Measurements from ENCODE around the gene SLC15A4.

The SLC15A4 gene

DNA sequence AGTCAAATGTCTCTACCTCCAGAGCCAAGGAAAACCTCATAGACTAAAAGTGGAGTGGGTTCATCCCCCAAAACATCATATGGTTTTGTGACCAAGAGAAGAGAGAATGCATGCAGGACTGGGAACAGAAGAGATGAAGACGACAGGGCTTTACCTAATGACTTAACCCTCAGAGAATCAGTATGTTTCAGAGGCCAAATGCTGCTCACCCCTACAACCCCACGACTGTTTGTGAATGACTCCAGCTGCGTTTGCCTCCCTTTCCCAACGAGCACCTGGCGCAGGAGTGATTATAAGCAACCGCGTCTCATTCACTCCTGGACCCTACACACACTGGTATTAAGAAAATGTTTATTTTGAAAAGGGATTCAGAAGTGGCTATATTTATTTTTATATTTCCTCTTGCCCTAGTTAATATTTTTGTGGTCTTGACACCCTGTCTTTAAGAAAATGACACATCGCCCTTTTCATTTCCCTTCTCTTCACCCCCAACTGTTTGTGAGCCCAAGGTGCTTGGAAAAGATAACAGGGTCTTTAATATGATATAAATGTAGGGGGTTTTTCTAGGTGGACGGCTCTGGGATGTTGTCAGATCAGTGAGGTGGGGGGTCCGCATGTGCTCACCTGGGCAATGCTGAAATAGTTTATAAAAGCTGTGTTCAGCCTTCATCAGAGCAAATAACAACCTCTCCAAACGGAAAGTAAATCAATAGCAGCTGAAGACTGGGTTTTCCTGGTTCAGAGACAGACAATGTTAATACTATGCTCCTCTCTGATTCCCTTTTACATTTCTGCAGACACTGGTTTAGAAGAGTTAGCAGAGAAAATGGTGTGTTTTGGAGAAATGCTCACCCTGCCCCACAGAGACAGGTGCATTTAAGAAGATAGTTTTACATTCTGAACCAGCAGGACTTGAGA is 77.7 kb downstream of the SLC15A4 start:
- no peak for DNase-seq

DNA sequence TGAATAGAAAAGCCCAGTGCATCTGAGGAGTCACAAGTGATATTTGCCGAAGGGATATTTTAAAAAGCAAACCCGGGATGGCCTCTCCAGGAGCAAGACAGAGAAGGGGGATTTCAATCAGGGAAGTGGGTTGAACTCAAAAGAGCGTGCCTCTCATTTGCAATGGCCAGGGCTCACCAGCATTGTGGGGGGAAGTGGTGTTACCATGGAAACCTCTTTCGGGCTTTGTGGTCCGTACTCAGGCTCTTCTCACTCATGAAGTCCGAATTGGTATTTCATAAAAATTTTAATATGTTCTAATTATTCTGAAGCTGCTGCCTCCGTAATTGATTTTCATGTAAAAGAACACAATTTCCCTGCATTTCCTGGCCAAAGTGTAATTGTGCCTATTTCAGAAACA is 79.8 kb downstream of the SLC15A4 start:
- DNase-seq = no peak

Measured in stimulated activated CD4-positive, alpha-beta T cell treated with anti-CD3 and anti-CD28 coated beads, Interleukin-12 subunit alpha, Interleukin-12 subunit beta, amount 100 ng/mL, for 4 hours (primary cell).